CD4-positive, alpha-beta T cell (primary cell): ENCODE data around the gene COL1A1. TPM values are rescaled to one million over a fixed set of nuclear protein-coding genes. Genes with fewer than 3 reads are reported as not detected.

ENCODE experiments used
- ATAC-seq: fragments of 200-7000 bp; cut with Tn5 transposase; one replicate; pipeline ENCODE4 v1.10.0; 2022; ENCODE audit warnings: mild to moderate bottlenecking; ENCODE audit not compliant: poor library complexity
- CTCF ChIA-PET: fragments of 350-600 bp; sonication (Branson Sonifier 250); formaldehyde crosslinking; loops from one replicate; lab custom pipeline; 2021; ENCODE audit warnings: antibody characterized with exemption, inconsistent platforms; lab: Charles Lee
- POLR2A ChIA-PET: fragments of 350-600 bp; sonication (Branson Sonifier 250); formaldehyde crosslinking; loops from one replicate; lab custom pipeline; 2021; ENCODE audit warnings: antibody characterized with exemption, inconsistent platforms; lab: Charles Lee
- DNase-seq, 14 experiments: peaks; one replicate each; pipeline ENCODE4 v3.0.0-alpha.2; 2013 to 2020; ENCODE audit warnings: mixed read lengths in 2 of 14
- H3K27ac ChIP-seq, 2 donors: one replicate each; pipeline versions ENCODE4 v1.5.1 to v1.7.0; 2013; ENCODE audit warnings: low read length in 2 of 2, low read depth in 1 of 2, mild to moderate bottlenecking in 1 of 2
- H3K27me3 ChIP-seq, 2 experiments: 1 replicate in 1 of 2; 2 replicates in 1 of 2; pipeline versions ENCODE4 v1.6.1 to v1.7.0; 2013; ENCODE audit warnings: low read length in 2 of 2, control low read depth in 1 of 2, mild to moderate bottlenecking in 1 of 2, moderate library complexity in 1 of 2; ENCODE audit not compliant: insufficient read depth in 2 of 2, control insufficient read depth in 1 of 2
- H3K36me3 ChIP-seq: one replicate; pipeline ENCODE4 v1.6.1; 2013; ENCODE audit warnings: low read length, control low read depth; ENCODE audit not compliant: insufficient read depth
- H3K4me1 ChIP-seq: one replicate; pipeline ENCODE4 v1.6.1; 2013; ENCODE audit warnings: low read length, control low read depth; ENCODE audit not compliant: insufficient read depth
- H3K4me3 ChIP-seq: one replicate; pipeline ENCODE4 v1.5.1; 2013; ENCODE audit warnings: mild to moderate bottlenecking, low read length, moderate library complexity
- H3K9me3 ChIP-seq, 2 experiments: 1 replicate in 1 of 2; 2 replicates in 1 of 2; pipeline versions ENCODE4 v1.6.1 to v1.7.0; 2013; ENCODE audit warnings: low read length in 2 of 2, mild to moderate bottlenecking in 2 of 2, control low read depth in 1 of 2, moderate library complexity in 1 of 2; ENCODE audit not compliant: control insufficient read depth in 1 of 2, insufficient read depth in 1 of 2
- H3K27ac Mint-ChIP-seq: one replicate; pipeline ENCODE4 v1.8.0; 2020; ENCODE audit warnings: mixed read lengths
- H3K27me3 Mint-ChIP-seq: one replicate; pipeline ENCODE4 v1.8.0; 2021; ENCODE audit warnings: mixed read lengths
- H3K36me3 Mint-ChIP-seq: one replicate; pipeline ENCODE4 v1.8.0; 2021; ENCODE audit warnings: low read depth, mixed read lengths
- H3K4me1 Mint-ChIP-seq: one replicate; pipeline ENCODE4 v1.8.0; 2021; ENCODE audit warnings: low read depth, mixed read lengths
- H3K4me3 Mint-ChIP-seq: one replicate; pipeline ENCODE4 v1.8.0; 2020; ENCODE audit warnings: mild to moderate bottlenecking, mixed read lengths
- H3K9me3 Mint-ChIP-seq: one replicate; pipeline ENCODE4 v1.8.0; 2020; ENCODE audit warnings: mixed read lengths
- CTCF ChIP-seq: fragments of 200-600 bp; IDR thresholded peaks from one replicate; pipeline ENCODE4 v1.8.0; 2022; ENCODE audit warnings: antibody characterized with exemption, mild to moderate bottlenecking
- intact Hi-C, 2 experiments: fragments of 100-400 bp; cut with DNase I in 1 of 2; cut with micrococcal nuclease in 1 of 2; formaldehyde crosslinking; loops; one replicate each; pipeline versions ENCODE4 v1.15.1 to v1.9.0; 2023 to 2025; cut with DNase I, micrococcal nuclease
- total RNA-seq, 174 experiments: library from RNA in 2 of 174; stranded (reverse) in 2 of 174; gene quantifications; one replicate each; pipeline ENCODE4 v1.2.3 and lab custom pipeline; 2021 to 2026

Gene COL1A1
- total RNA-seq, 2 experiments from 2014 or later, result 10.0 to 11.4 TPM

- H3K27ac ChIP-seq, result no peak overlapping the region
- H3K4me3 Mint-ChIP-seq, result peak overlapping the region; percentile 49
- no peaks in the 10 kb centered on the region for H3K9me3 Mint-ChIP-seq
- H3K27me3 Mint-ChIP-seq, result no peaks in the 10 kb centered on the region
- intact Hi-C loops, result no loop called here
- ATAC-seq (peak; percentile 39), DNase-seq (peak in 1 of 14 experiments; percentile 34)
- H3K27me3 ChIP-seq, result no peaks in the 10 kb centered on the region
- ChIA-PET CTCF (no interaction called here), POLR2A (no interaction called here)
- no peaks in the 10 kb centered on the region for H3K9me3 ChIP-seq
- TF ChIP-seq CTCF, result no peak
- H3K36me3 Mint-ChIP-seq, result no peaks in the 10 kb centered on the region
- H3K36me3 ChIP-seq, result no peaks in the 10 kb centered on the region
- peaks cover 17% of the 10 kb centered on the region for H3K4me1 ChIP-seq
- peaks cover 19% of the 10 kb centered on the region for H3K4me1 Mint-ChIP-seq
- H3K27ac Mint-ChIP-seq, result peak overlapping the region; percentile 32
- H3K4me3 ChIP-seq, result peak overlapping the region; percentile 24
Measured at GRCh38 chr17:50183421-50183994, 17.9 kb downstream of the COL1A1 start.

GRCh38 chr17:50182783-50183420, 18.5 kb downstream of the COL1A1 start:
- no peaks in the 10 kb centered on the region for H3K36me3 ChIP-seq
- H3K9me3 ChIP-seq, result no peaks in the 10 kb centered on the region
- H3K4me3 ChIP-seq, result no peak overlapping the region
- ChIA-PET POLR2A (no interaction called here), CTCF (no interaction called here)
- DNase-seq (no peak), ATAC-seq (no peak)
- Mint-ChIP-seq H3K27me3 (no peaks in the 10 kb centered on the region), H3K27ac (no peak overlapping the region), H3K9me3 (no peaks in the 10 kb centered on the region), H3K4me3 (no peak overlapping the region), H3K4me1 (peaks cover 25% of the 10 kb centered on the region), H3K36me3 (no peaks in the 10 kb centered on the region)
- peaks cover 23% of the 10 kb centered on the region for H3K4me1 ChIP-seq
- TF ChIP-seq CTCF, result no peak
- intact Hi-C loops, result no loop called here
- H3K27me3 ChIP-seq, result no peaks in the 10 kb centered on the region
- H3K27ac ChIP-seq, result no peak overlapping the region

GRCh38 chr17:50181591-50182560, 19.6 kb downstream of the COL1A1 start:
- peaks cover 26% of the 10 kb centered on the region for H3K4me1 Mint-ChIP-seq
- H3K27ac ChIP-seq, result no peak overlapping the region
- no peak overlapping the region for H3K4me3 Mint-ChIP-seq
- DNase-seq (no peak), ATAC-seq (no peak)
- no peak overlapping the region for H3K4me3 ChIP-seq
- H3K9me3 ChIP-seq, result no peaks in the 10 kb centered on the region
- no peaks in the 10 kb centered on the region for H3K27me3 ChIP-seq
- intact Hi-C loops, result no loop called here
- H3K27me3 Mint-ChIP-seq, result no peaks in the 10 kb centered on the region
- no peaks in the 10 kb centered on the region for H3K36me3 ChIP-seq
- no peaks in the 10 kb centered on the region for H3K36me3 Mint-ChIP-seq
- no peak overlapping the region for H3K27ac Mint-ChIP-seq
- TF ChIP-seq CTCF, result no peak
- ChIA-PET CTCF (no interaction called here), POLR2A (no interaction called here)
- H3K9me3 Mint-ChIP-seq, result no peaks in the 10 kb centered on the region
- H3K4me1 ChIP-seq, result peaks cover 28% of the 10 kb centered on the region
